HL-60 (cell line): ENCODE results near the gene FLNC.
A peak's percentile ranks its signal among the peaks of the same experiment; 100 is the strongest.

Experiments used
- DNase-seq, 2 experiments: peaks; one replicate each; pipeline ENCODE4 v3.0.0-alpha.2; 2010 to 2020; ENCODE audit warnings: low read depth in 1 of 2, low spot score in 1 of 2
- H3K27ac ChIP-seq: fragments of 250-450 bp; sonication (Bioruptor Pico); replicated peaks from 2 replicates; pipeline ENCODE4 v1.5.1; 2020; ENCODE audit warnings: mild to moderate bottlenecking, moderate library complexity
- H3K27me3 ChIP-seq: fragments of 250-450 bp; sonication (Bioruptor Pico); 2 replicates; pipeline ENCODE4 v1.5.1; 2021; ENCODE audit warnings: mild to moderate bottlenecking, moderate library complexity; ENCODE audit not compliant: insufficient read depth, poor library complexity, severe bottlenecking
- H3K4me3 ChIP-seq: replicated peaks from 2 replicates; pipeline ENCODE4 v1.5.1; 2011; ENCODE audit warnings: mild to moderate bottlenecking, control low read depth, low read length; ENCODE audit not compliant: insufficient read depth
- GABPA ChIP-seq: IDR thresholded peaks from 2 replicates; pipeline ENCODE4 v1.6.1; 2012; ENCODE audit warnings: low read depth
- POLR2AphosphoS5 ChIP-seq: IDR thresholded peaks from 2 replicates; pipeline ENCODE4 v1.6.1; 2012; ENCODE audit warnings: low read depth
- SPI1 ChIP-seq: IDR thresholded peaks from 2 replicates; pipeline ENCODE4 v1.6.1; 2012; ENCODE audit warnings: low read depth, mild to moderate bottlenecking, borderline replicate concordance
- TF ChIP-seq, protein P1 (sequence below): IDR thresholded peaks from one replicate; pipeline ENCODE4 v1.5.1; 2011; ENCODE audit warnings: low read length, control low read depth, inconsistent platforms; ENCODE audit not compliant: insufficient read depth
- TF ChIP-seq, protein P2 (sequence below): IDR thresholded peaks from 2 replicates; pipeline ENCODE4 v1.6.1; 2012; ENCODE audit warnings: low read depth; ENCODE audit not compliant: insufficient replicate concordance

FLNC gene

DNA sequence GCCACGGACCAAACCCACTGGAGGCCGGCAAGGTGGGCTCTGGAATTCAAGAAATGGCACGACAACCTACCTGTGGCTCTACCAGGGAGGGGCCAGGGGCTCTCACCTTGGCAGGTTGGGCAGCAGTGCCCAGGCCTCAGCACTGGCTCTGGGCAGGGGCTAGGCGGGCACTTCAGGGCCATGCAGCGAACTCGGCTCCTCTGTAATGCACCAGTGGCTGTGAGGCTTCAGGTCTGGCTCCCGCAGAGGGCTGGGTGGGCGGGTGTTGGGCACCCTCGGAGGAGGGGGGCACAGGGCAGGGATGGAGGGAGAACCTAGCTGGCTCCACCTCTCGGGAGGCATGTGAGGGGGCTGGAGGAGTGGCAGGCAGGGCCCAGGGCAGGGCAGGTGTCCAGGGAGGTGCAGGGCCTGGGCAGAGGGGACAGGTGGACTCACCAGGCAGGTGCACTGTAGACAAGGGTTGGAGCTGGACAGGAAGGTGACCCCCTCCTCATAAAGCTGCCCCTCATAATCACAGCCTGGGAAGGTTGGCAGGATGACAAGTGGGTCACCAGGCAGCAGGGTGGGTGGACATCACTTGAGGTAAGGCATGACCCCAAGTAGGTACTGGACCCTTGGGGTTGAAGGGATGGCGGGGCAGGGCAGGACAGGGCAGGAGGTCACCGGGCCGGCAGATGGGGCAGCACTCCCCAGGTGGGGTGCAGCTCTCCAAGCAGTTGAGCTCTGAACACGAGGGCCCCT is 73.6 kb downstream of the FLNC start:
- no peak overlapping the region for H3K27ac ChIP-seq
- H3K4me3 ChIP-seq, result no peak overlapping the region
- no peaks in the 10 kb centered on the region for H3K27me3 ChIP-seq
- TF ChIP-seq GABPA (no peak), SPI1 (no peak), POLR2AphosphoS5 (no peak)
- TF ChIP-seq, protein P1, sequence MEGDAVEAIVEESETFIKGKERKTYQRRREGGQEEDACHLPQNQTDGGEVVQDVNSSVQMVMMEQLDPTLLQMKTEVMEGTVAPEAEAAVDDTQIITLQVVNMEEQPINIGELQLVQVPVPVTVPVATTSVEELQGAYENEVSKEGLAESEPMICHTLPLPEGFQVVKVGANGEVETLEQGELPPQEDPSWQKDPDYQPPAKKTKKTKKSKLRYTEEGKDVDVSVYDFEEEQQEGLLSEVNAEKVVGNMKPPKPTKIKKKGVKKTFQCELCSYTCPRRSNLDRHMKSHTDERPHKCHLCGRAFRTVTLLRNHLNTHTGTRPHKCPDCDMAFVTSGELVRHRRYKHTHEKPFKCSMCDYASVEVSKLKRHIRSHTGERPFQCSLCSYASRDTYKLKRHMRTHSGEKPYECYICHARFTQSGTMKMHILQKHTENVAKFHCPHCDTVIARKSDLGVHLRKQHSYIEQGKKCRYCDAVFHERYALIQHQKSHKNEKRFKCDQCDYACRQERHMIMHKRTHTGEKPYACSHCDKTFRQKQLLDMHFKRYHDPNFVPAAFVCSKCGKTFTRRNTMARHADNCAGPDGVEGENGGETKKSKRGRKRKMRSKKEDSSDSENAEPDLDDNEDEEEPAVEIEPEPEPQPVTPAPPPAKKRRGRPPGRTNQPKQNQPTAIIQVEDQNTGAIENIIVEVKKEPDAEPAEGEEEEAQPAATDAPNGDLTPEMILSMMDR, result no peak
- TF ChIP-seq, protein P2, sequence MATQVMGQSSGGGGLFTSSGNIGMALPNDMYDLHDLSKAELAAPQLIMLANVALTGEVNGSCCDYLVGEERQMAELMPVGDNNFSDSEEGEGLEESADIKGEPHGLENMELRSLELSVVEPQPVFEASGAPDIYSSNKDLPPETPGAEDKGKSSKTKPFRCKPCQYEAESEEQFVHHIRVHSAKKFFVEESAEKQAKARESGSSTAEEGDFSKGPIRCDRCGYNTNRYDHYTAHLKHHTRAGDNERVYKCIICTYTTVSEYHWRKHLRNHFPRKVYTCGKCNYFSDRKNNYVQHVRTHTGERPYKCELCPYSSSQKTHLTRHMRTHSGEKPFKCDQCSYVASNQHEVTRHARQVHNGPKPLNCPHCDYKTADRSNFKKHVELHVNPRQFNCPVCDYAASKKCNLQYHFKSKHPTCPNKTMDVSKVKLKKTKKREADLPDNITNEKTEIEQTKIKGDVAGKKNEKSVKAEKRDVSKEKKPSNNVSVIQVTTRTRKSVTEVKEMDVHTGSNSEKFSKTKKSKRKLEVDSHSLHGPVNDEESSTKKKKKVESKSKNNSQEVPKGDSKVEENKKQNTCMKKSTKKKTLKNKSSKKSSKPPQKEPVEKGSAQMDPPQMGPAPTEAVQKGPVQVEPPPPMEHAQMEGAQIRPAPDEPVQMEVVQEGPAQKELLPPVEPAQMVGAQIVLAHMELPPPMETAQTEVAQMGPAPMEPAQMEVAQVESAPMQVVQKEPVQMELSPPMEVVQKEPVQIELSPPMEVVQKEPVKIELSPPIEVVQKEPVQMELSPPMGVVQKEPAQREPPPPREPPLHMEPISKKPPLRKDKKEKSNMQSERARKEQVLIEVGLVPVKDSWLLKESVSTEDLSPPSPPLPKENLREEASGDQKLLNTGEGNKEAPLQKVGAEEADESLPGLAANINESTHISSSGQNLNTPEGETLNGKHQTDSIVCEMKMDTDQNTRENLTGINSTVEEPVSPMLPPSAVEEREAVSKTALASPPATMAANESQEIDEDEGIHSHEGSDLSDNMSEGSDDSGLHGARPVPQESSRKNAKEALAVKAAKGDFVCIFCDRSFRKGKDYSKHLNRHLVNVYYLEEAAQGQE, result no peak
- no peak for DNase-seq

DNA sequence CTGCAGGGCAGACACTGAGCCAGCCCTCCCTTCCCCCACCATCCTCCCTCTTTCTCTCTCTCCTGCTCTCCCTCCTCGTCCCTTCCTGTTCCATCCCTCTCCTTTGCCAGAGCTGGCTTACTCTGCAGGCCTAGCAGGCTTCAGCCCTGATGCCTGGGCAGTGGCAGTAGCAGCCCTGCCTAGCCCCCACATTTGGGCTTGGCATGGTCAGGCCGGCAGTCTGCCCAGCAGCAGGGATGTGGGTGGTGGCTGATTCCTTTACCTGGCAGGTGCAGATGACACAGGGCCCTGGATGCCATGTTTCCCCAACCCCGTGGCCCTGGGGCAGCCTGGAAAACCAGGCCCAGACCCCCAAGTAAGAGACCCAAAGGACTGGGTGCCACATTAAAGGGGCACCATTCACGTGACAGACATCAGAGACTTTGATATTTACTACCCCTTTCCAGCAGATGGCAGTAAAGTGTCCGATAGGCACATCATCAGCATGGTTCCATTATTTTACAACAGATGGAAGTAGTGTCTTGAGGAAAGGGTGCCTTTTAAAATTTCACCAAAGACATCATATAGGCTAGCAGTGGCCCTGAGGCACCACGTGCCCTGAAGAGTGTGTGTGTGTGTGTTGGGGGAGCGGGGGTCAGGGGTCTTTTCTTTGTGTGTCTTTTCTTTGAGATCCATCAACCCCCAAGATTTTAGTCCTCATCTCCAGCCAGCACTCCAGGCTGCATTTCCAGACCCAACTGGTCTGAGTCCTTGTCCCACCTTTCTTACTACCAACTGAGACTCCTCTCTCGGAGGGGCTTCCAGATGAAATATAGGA is 74.4 kb downstream of the FLNC start:
- peaks cover 2% of the 10 kb centered on the region for H3K27me3 ChIP-seq
- no peak overlapping the region for H3K4me3 ChIP-seq
- DNase-seq, result peak in 1 of 2 experiments; percentile 49
- no peak overlapping the region for H3K27ac ChIP-seq
- TF ChIP-seq GABPA (no peak), SPI1 (no peak), POLR2AphosphoS5 (no peak)
- TF ChIP-seq, protein P1, result peak; percentile 57
- TF ChIP-seq, protein P2, result no peak

DNA sequence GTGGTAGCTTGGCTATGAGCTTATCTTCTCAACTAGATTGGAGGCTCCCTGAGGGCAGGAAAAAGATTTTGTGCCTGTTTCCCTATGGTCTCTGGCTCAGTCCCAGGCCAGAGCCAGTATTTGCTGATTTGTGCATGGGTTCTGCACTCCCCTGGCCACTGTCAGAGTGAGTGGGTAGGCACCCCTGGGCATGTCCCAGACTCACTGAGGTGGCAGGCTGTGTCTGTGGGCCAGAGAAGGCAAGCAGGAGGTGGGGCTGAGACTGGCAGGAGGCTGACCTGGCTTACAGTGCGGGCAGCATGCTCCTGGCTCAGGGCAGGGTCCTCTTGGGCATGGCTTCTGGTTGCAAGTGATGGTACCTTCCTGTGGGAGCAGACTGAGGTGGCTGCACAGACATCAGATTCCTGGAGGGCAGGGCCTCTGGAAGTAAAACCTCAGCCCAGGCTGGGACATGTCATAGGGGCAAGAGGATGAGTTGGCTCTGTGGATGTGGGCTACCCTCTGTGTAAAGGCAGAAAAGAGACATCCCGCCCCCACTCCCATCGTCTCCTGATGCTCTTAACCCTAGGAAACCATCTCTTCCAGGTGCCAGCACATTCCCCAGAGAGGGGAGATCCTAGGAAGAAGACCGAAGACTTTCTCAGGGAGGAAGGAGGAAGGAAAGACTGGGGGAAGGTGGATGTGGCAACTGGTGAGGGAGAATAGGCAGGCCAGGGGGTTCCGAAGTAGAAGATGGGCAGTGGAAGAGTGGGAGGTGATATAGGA is 76.0 kb downstream of the FLNC start:
- Histone ChIP-seq H3K27me3 (peaks cover 4% of the 10 kb centered on the region), H3K27ac (no peak overlapping the region), H3K4me3 (no peak overlapping the region)
- TF ChIP-seq, protein P2, result no peak
- TF ChIP-seq SPI1, result no peak
- TF ChIP-seq POLR2AphosphoS5, result no peak
- TF ChIP-seq, protein P1, result no peak
- TF ChIP-seq GABPA, result no peak
- DNase-seq, result no peak
